Esophagus (tissue), 2 donors: ENCODE data around the gene ATP2C2. TPM values are rescaled to one million over a fixed set of nuclear protein-coding genes. Genes with fewer than 3 reads are reported as not detected.
"Not testable (repeated sequence)": the region's sequence is repeated elsewhere in the genome, so short reads cannot be mapped to it uniquely, and the experiment has no call there.

Source experiments
- H3K27ac ChIP-seq, 2 donors: one replicate each; pipeline ENCODE4 v1.5.1; 2013; ENCODE audit warnings: low read depth in 2 of 2, mild to moderate bottlenecking in 2 of 2, inconsistent platforms in 1 of 2, low read length in 1 of 2, moderate library complexity in 1 of 2
- H3K27me3 ChIP-seq, 2 donors: one replicate each; pipeline ENCODE4 v1.6.1; 2013; ENCODE audit warnings: low read length in 2 of 2, control low read depth in 1 of 2, mild to moderate bottlenecking in 1 of 2; ENCODE audit not compliant: insufficient read depth in 2 of 2, control insufficient read depth in 1 of 2
- H3K36me3 ChIP-seq, 2 donors: one replicate each; pipeline ENCODE4 v1.6.1; 2013; ENCODE audit warnings: low read length in 1 of 2; ENCODE audit not compliant: control insufficient read depth in 2 of 2, insufficient read depth in 2 of 2
- H3K4me1 ChIP-seq, 2 donors: one replicate each; pipeline ENCODE4 v1.6.1; 2013; ENCODE audit warnings: low read length in 1 of 2; ENCODE audit not compliant: control insufficient read depth in 2 of 2, insufficient read depth in 2 of 2
- H3K4me3 ChIP-seq, 2 donors: one replicate each; pipeline ENCODE4 v1.5.1; 2013; ENCODE audit warnings: low read length in 2 of 2, mild to moderate bottlenecking in 2 of 2, low read depth in 1 of 2, moderate library complexity in 1 of 2
- H3K9me3 ChIP-seq, 2 donors: one replicate each; pipeline ENCODE4 v1.6.1; 2013; ENCODE audit warnings: mild to moderate bottlenecking in 2 of 2, low read depth in 1 of 2, low read length in 1 of 2, moderate library complexity in 1 of 2; ENCODE audit not compliant: control insufficient read depth in 2 of 2, insufficient read depth in 1 of 2
- WGBS, 2 donors: extraction: QIAGEN DNeasy Blood & Tissue Kit; methylation state at CpG; one replicate each; pipeline ENCODE4 v1.1.7; 2013; 5-methylcytosine and 5-hydroxymethylcytosine counted together
- polyA plus RNA-seq, 2 donors: library from polyadenylated mRNA; stranded (reverse); fragments of 200-250 nt; gene quantifications; one replicate each; pipeline ENCODE4 v1.2.3, GENCODE V29; 2013
- donor health status: healthy with polysubstance abuse.
- donor health status: Bipolar disorder and iron deficiency.

The ATP2C2 gene
- polyA plus RNA-seq, 2 donors, result 1.1 to 2.2 TPM

DNA sequence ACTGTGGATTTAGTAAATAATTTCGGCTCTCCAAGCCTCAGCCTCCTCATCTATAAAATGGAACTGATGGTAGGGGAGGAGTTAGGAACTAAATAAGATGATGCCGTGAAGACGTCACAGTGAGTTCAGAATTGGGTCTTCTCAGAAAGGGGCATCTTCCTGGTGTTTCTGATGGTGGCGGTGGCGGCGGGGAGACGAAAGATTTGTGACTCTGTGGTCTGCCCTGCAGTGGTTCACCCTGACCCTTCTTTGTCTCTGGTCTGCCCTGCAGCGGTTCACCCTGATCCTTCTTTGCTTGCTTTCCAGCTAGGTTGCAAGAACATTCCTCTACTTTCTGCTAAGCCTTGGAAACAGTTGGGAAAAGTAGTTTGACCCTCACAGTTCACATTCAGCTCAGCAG lies 39.3 kb upstream of the ATP2C2 start:
- no peaks in the 10 kb centered on the region for H3K36me3 ChIP-seq
- WGBS, 2 donors, result 92 to 94% methylated on average over 8 of the region's 8 CpGs

DNA sequence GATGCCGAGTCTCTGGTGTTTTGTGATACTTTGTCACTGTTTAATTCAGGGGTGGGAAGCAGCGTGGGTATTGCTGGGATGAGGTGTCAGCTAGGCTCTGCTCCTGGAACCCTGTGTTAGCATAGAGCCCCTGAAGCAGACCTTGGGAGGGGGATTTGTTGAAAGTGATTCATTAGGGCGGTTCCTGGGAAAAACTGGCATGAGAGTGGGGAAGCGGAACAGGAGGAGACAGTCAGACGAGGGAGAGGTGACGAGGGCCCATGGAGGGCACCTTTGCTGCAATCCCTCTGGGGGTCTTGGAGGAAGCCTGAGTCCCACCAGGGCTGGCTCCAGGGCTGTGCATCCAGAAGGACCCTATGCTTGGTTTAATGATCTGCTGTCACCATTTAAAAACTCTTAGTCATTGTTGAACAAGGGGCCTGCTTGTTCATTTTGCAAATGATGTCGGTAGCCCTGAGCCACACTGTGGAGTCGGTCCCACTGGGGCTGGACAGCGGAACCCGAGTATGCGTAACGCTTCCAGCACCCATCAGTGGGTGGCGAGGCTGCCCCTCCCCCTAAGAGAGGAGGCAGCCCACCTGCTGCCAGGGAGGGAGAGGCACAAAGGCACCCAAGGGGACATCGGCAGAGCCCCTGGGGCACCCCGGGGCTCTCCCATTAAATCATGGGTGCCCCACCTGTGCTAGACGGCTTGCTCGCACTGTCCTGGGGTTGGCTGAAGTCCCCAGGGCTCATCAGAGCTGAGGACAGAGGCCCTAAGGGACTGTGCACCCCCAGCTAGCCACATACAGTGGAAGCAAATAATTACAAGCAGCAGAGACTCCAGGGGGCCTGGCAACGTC lies 38.3 kb upstream of the ATP2C2 start:
- H3K36me3 ChIP-seq, result no peaks in the 10 kb centered on the region
- 77 to 79% methylated on average over 18 of the region's 18 CpGs for WGBS, 2 donors
- no peak overlapping the region for H3K27ac ChIP-seq

More for the DNA sequence above, 39.3 kb upstream of the ATP2C2 start:
- Histone ChIP-seq H3K27ac (no peak overlapping the region), H3K9me3 (no peaks in the 10 kb centered on the region), H3K4me1 (no peaks in the 10 kb centered on the region), H3K4me3 (no peak overlapping the region), H3K27me3 (no peaks in the 10 kb centered on the region)

DNA sequence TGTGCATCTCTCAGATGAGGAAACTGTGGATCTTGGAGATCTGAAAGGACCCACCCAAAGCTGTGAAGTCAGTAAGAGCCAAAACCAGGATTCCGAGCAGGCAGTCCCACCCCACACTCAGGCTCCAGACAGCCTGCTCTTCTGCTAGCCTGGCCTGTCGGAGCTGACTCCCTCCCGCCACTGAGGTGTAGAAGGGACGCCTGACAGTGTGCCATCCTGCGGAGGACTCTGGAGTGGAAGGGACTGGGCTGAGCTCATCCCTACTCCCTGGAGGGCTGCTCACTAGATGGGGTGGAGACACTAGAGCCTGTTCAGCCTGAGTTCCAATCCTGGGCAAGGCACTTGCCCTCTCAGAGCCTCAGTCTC lies 37.7 kb upstream of the ATP2C2 start:
- no peaks in the 10 kb centered on the region for H3K27me3 ChIP-seq
- 91 to 94% methylated on average over 5 of the region's 5 CpGs for WGBS, 2 donors
- H3K9me3 ChIP-seq, result no peaks in the 10 kb centered on the region
- no peak overlapping the region for H3K4me3 ChIP-seq
- no peaks in the 10 kb centered on the region for H3K4me1 ChIP-seq
- H3K27ac ChIP-seq, result no peak overlapping the region
- no peaks in the 10 kb centered on the region for H3K36me3 ChIP-seq

More for the DNA sequence above, 38.3 kb upstream of the ATP2C2 start:
- Histone ChIP-seq H3K9me3 (no peaks in the 10 kb centered on the region), H3K4me3 (no peak overlapping the region), H3K4me1 (no peaks in the 10 kb centered on the region), H3K27me3 (no peaks in the 10 kb centered on the region)

- Histone ChIP-seq H3K4me1 (no peaks in the 10 kb centered on the region), H3K9me3 (no peaks in the 10 kb centered on the region), H3K4me3 (no peak overlapping the region), H3K27me3 (no peaks in the 10 kb centered on the region), H3K27ac (no peak overlapping the region), H3K36me3 (no peaks in the 10 kb centered on the region)
- WGBS, 2 donors, result 76 to 78% methylated on average over 17 of the region's 17 CpGs
Observed at GRCh38 chr16:84331998-84332780, 36.1 kb upstream of the ATP2C2 start.

DNA sequence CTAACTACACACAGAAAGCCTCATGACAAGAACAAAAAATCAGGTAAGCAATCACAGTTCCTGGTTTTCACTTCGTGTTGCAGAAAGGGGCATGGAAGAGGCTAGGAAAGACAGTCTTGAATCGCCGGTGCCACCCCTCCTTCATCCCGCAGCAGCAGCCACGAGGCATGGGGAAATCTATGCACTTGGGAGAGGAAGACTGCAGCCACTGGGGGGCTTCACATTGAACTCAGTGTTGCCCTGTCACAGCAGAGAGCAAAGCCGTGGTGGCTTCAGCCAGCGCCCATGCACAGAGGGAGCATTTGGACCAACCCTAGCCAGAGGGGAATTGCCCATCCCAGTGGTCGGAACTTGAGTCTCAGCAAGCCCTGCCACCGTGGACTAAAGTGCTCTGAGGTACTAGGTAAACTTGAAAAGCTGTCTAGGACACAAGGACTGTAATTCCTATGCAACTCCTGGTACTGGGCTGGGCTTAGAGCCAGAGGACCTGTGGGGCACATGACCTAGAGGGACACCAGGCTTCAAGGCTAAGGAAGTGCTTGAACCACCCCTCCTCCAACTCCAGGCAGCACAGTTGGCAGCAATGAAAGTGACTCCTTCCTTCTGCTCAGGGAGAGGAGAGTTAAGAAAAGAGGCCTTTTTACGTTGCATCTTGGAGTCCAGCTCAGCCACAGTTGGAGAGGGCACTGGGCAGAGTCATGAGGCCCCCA lies 35.2 kb upstream of the ATP2C2 start:
- no peaks in the 10 kb centered on the region for H3K27me3 ChIP-seq
- no peak overlapping the region for H3K4me3 ChIP-seq
- 68 to 76% methylated on average over 10 of the region's 10 CpGs for WGBS, 2 donors
- H3K9me3 ChIP-seq, result no peaks in the 10 kb centered on the region
- no peaks in the 10 kb centered on the region for H3K36me3 ChIP-seq
- H3K4me1 ChIP-seq, result no peaks in the 10 kb centered on the region
- no peak overlapping the region for H3K27ac ChIP-seq

DNA sequence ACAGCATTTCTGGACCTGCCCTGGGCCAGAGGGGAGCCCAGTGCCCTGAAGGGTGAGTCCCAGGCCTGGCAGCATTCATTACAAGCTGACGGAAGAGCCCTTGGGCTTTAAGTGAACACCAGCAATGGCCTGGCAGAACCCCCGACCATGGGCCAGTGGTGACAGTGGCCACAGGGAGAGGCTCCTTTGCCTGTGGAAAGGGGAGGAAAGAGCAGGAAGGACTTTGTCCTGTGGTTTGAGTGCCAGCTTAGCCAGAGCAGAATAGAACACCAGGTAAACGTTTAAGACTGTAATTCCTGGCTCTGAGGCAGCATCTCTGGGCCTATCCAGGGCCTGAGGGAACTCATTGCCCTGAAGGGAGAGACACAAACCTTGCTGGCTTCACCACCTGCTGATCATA lies 34.3 kb upstream of the ATP2C2 start:
- Histone ChIP-seq H3K9me3 (no peaks in the 10 kb centered on the region), H3K4me3 (no peak overlapping the region), H3K27ac (no peak overlapping the region), H3K36me3 (no peaks in the 10 kb centered on the region), H3K27me3 (no peaks in the 10 kb centered on the region), H3K4me1 (no peaks in the 10 kb centered on the region)
- WGBS, 2 donors, result 80 to 83% methylated on average over 3 of the region's 3 CpGs

DNA sequence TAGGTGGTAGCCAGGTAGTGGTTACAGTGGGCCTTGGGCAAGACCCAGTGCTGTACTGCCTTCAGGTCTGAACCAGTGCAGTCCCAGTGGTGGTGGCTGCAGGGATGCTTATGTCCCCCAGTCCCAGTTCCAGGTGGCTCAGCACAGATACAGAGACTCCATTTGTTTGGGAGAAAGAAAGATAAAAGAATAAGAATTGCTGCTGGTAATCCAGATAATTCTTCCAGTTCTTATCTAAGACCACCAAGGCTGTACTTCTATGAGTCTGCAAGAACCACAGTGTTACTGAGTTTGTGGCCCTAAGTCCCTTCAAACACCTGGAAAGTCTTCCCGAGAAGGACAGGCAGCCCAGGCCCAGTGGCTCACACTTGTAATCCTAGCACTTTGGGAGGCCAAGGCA lies 33.9 kb upstream of the ATP2C2 start:
- no peak overlapping the region for H3K4me3 ChIP-seq
- H3K27ac ChIP-seq, result no peak overlapping the region
- WGBS, 2 donors, result 86 to 89% methylated on average over 1 of the region's 1 CpG
- no peaks in the 10 kb centered on the region for H3K4me1 ChIP-seq
- H3K36me3 ChIP-seq, result no peaks in the 10 kb centered on the region
- H3K9me3 ChIP-seq, result no peaks in the 10 kb centered on the region
- H3K27me3 ChIP-seq, result no peaks in the 10 kb centered on the region

DNA sequence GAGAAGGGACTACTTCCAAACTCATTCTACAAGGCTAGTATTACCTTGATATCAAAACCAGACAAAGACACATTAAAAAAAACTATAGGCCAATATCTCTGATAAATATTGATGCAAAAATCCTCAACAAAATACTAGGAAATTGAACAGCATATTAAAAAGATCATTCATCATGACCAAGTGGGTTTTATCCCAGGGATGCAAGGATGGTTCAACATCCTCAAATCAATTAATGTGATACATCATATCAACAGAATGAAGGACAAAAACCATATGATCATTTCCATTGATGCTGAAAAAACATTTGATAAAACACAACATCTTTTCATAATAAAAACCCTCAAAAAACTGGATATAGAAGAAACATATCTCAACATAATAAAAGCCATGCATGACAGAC lies 31.1 kb upstream of the ATP2C2 start:
- H3K4me3 ChIP-seq, H3K27ac ChIP-seq, H3K27me3 ChIP-seq, H3K36me3 ChIP-seq, H3K4me1 ChIP-seq, H3K9me3 ChIP-seq: not testable (repeated sequence)

DNA sequence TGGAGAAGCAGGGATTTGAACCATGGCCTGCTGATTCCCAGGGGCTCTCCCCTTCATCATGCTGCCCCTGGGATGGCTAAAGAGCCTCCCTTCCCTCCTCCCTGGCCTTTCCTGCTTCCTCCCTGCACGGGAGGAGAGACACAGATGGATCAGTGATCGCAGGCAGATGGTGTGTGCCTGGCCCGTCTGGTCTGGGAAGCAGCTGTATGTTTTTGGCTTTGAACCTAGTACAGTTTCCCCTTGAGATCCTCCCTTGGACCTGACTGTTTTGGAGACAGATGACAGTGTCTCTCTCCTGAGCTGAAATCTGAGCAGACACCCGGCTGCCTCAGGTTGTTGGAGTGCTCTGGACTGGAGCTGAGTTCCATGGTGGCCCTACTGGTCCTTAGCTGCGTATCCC lies 29.0 kb upstream of the ATP2C2 start:
- no peak overlapping the region for H3K4me3 ChIP-seq
- 47 to 60% methylated on average over 5 of the region's 5 CpGs for WGBS, 2 donors
- H3K4me1 ChIP-seq, result peaks cover 0 to 3% of the 10 kb centered on the region in 2 donors
- H3K27me3 ChIP-seq, result no peaks in the 10 kb centered on the region
- H3K9me3 ChIP-seq, result no peaks in the 10 kb centered on the region
- H3K27ac ChIP-seq, result no peak overlapping the region
- no peaks in the 10 kb centered on the region for H3K36me3 ChIP-seq
